Globus pallidus (tissue), 1 donor: ENCODE data around the gene CDHR1.

ENCODE experiments used
- DNase-seq: peaks from one replicate; pipeline ENCODE4 v3.0.0-alpha.2; 2015; ENCODE audit warnings: low spot score

The CDHR1 gene

DNA sequence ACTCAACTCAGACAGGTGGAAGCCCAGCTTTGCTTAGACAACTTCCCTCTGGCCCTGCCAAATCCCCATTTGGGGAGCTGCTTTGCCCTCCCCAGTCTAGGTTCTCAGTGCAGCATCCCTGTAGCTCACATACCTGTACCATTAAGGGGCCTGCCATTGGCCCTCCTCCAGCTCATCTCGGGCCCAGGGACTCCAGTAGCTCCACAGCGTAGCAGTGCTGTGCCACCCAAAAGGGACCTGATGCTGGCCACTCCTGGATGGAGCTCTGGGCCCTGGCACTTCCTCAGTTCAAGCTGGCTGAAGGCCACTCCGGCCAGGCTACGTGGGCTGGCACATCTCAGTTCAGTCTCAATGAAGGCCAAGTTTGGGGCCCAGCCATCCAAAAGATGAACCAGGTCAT is 39.6 kb downstream of the CDHR1 start:
- no peak for DNase-seq

DNA sequence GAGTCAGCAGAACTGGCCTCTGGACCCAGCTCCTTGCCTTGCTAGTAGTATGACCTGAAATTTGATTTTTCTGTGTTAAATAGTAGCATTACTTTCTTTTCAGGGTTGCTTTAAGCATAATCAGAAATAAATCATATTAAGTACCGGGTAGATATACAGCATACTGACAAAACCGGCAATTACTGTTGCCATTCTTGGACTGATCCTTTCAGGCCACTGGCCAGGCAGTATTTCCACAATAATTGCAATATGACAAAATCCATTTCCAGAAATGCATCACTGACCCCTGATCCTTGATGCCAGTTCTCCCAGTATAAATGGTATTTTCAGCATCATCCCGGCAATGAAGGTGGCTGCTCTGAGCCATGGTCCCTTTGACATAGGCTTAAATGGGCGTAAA is 40.1 kb downstream of the CDHR1 start:
- DNase-seq = no peak

DNA sequence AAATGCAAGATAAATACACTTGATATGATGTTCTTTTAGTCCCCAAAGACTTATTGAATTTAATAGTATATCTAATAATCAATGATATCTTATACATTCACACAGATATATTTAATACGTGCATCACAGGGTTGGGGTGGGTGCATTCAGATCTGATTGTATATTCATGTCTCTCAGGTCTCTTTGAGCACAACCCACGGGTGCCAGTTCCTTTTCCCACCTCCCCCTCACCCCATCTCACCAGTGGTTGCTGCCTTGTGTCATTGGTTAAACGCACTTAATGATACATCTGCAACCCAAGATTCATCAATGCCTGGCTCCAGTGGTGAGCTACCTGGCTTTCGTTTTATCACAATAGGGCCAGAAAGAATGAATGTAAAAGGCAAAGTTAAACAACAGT is 40.8 kb downstream of the CDHR1 start:
- DNase-seq = no peak

DNA sequence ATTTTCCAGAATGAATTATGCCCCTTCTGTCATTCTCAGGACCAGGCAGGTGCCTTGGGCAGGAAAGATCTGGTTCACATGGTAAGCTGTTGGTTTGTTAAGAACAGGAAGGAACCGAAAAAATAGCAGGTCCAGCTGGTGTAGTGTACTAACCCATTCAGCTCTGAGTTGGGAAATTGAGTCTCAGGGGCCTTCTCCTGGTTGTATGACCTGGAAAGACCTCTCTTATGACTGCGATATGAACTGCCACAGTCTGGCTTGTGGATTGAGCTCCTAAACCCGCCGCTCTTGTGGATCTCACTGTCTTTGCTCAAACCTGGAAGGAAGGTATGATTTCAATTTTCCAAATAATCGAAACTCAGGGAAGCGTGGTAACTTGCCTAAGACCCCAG is 42.5 kb downstream of the CDHR1 start:
- DNase-seq = no peak

DNA sequence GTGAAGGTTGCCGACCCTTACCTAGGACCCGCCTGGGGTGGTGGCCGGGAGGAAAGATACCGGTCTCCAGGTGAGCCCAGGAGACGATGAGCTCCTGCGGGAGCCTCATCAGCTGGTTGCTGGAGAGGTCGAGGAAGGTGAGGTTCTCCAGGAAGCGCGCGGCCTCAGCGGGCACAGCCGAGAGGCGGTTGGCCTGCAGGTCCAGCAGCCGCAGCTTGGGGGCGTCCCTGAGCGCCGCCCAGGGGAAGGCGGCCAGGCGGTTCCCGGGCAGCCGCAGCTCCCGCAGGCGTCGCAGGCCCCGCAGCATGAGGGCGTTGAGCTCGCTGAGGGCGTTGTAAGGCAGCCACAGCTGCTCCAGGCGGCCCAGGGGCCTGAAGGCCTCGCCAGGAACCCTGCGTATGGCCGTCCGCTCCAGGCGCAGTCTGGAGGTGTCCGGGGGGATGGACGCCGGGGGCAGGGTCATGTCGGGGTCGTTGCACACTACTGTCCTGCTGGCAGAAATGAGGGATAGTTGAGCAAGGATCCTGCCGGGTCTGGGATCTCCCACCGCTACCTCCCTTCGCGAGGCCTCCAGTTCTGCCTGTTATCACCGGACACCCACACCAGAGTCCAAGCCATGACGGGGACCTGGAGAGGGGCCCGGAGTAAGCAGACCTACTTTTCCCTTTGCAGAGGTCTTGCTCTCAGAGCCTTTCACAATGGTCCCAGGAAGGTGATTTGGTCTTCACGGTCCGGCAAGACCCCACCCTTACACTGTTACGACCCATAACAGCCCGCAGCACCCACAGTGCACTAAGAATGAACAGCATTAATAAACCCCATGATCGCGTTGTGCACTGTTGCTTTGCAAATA is 43.1 kb downstream of the CDHR1 start:
- no peak for DNase-seq

DNA sequence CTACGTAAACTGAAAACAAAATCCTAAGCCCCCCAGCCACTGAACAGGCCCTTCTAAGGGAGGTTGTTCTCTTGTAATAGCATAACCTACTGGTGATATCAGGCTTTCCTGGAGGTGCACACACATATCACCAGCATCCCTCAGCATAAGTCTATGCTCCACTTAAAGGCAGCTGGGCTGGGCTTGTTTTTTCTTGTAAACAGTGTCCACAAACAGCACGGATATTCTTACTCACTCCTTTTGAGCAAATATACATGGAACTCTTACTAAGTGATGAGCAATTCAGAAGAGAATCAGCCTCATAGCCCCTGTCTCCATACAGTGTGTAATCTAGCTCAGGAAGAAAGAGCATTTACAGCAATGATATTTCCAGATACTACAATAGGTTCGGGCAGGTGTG is 44.6 kb downstream of the CDHR1 start:
- DNase-seq = no peak

DNA sequence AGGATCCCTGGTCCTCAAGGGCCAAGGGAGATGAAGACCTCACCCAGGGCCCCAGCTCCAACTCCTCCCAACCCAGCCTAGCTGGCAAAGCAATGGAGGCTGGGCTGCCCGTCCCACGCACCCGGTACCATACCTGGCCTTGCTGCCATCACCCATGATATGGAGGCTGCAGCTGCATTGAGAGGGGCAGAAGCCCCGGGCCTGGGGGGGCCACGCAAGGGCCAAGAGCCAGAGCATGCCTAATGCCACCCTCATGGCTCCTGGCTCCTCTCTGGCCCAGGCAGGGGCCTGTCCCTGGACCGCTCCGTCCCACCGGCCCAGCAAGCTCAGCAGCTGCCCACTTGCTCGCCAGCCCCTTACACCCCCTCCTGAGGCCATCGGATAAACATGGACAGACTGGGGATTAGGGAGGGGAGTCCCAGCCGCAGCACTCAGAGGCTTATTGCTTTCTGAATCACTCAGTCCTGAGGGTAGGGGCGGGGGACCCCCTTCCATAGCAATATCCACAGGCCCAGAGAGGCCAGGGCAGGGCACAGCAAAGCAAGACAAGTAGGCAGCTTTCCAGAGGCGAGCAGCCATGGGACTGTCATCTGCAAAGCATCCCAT is 47.0 kb downstream of the CDHR1 start, which contains the start of gene LRIT1:
Gene LRIT1 (minus strand): TSS at position 362 of the 606 bp plus-strand sequence. CDS start 107 bp downstream, at position 255.
- DNase-seq = no peak

GRCh38 chr10:84243759-84244158 is 49.4 kb downstream of the CDHR1 start:
- DNase-seq = no peak

DNA sequence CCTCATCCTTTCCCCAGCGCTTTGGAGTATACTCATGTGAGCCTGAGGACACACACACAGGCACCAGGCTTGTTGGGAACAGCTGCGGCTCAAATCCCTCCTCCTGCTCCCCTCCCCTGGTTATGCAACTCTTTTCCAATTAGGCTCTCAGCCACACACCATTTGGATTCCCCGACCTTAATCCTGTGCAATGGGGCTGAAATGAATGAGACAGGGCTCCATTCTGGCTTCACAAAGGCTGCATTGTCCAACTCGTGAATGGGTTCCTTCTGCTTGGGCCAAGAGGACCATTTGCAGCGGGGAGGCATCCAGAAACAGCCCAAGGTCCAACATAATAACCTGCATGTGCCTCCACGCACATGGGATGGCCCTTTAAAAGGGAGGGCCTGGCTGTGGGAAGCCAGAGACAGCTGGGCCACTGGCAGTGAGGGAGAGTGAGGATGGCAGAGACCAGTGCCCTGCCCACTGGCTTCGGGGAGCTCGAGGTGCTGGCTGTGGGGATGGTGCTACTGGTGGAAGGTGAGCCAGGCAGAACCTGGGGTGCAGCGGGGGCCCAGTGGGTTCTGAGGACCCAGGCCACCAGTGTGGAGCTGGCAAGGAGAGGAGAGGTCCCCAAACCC is 50.4 kb downstream of the CDHR1 start, which contains the start of gene RGR:
Gene RGR (plus strand): TSS at position 403 of the 620 bp plus-strand sequence. CDS start 38 bp downstream, at position 441.
- peak; percentile 99 for DNase-seq

DNA sequence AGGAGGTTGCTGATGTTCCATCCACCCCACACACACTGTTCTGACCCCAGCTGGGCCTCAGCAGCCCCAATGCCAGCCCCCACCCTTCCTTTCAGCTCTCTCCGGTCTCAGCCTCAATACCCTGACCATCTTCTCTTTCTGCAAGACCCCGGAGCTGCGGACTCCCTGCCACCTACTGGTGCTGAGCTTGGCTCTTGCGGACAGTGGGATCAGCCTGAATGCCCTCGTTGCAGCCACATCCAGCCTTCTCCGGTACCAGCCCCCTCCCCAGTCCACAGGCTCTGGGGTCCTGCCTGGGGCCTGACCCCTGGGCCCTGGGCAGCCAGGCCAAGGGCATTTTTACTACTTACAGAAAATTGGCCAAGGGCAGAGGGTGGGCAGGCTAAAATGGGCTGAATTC is 53.2 kb downstream of the CDHR1 start:
- DNase-seq = no peak

GRCh38 chr10:84248794-84249193 is 54.5 kb downstream of the CDHR1 start:
- DNase-seq = no peak

GRCh38 chr10:84254552-84255478 is 60.5 kb downstream of the CDHR1 start:
- no peak for DNase-seq

- DNase-seq = peak; percentile 63
Observed at GRCh38 chr10:84256510-84257342, 62.4 kb downstream of the CDHR1 start.

DNA sequence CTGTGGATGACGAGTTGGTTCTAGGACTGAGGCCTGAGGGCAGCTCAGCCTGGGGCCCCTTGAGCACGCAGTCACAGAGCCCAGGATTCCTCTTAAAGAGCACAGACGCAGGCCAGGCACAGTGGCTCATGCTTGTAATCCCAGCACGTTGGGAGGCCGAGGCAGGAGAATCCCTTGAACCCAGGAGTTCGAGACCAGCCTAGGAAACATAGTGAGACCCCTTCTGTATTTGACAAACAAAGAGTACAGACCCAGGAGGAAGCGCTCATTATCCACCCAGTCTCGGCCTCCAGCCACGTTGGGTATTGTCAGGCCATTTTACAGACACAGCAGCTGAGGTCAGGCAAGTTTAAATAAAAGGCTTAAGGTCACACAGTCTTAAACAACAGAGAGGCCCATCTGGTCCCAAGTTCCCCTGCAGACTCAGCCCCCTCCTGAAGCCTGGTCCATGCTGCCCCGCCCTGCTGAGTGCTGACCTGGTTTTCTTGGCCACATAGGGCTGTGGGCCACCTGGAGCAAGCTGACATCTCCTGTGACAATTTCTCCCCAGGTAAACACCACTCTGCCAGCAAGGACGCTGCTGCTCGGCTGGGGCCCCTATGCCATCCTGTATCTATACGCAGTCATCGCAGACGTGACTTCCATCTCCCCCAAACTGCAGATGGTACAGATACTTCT is 63.1 kb downstream of the CDHR1 start:
- DNase-seq = no peak

- DNase-seq = no peak
Observed at GRCh38 chr10:84258034-84258695, 63.8 kb downstream of the CDHR1 start.

- no peak for DNase-seq
Observed at GRCh38 chr10:84261236-84261915, 67.0 kb downstream of the CDHR1 start.

GRCh38 chr10:84262190-84262956 is 68.0 kb downstream of the CDHR1 start:
- DNase-seq = no peak

- no peak for DNase-seq
Observed at GRCh38 chr10:84263716-84264115, 69.4 kb downstream of the CDHR1 start.
